Mammary epithelial cell (primary cell): ENCODE data around the gene SOWAHC.

ENCODE experiments used
- CTCF ChIP-seq, 2 donors: IDR thresholded peaks in 1 of 2; conservative IDR thresholded peaks in 1 of 2; 2 replicates each; pipeline ENCODE4 v1.5.1; 2011 to 2012; ENCODE audit warnings: inconsistent platforms in 2 of 2, low read length in 2 of 2, mild to moderate bottlenecking in 2 of 2, control low read depth in 1 of 2, low read depth in 1 of 2; ENCODE audit not compliant: insufficient read depth in 1 of 2; ENCODE audit errors: extremely low read depth in 1 of 2
- EZH2 ChIP-seq: IDR thresholded peaks from 2 replicates; pipeline ENCODE4 v1.6.1; 2012; ENCODE audit warnings: low read length, inconsistent platforms, borderline replicate concordance

GRCh38 chr2:109648041-109648527, 33.9 kb downstream of the SOWAHC start:
- TF ChIP-seq CTCF (conservative IDR thresholded peaks at IDR 0.05 in 1 of 2, IDR thresholded peaks at IDR 0.05 in 1 of 2; ENCODE audit: extremely low read depth in 1 of 2, insufficient read depth in 1 of 2, low read depth in 1 of 2, low read length in 2 of 2): no peak
- no peak for TF ChIP-seq EZH2
